HG03025 (cell line): ENCODE measurements around the gene ZNF383.
A peak's percentile ranks its signal among the peaks of the same experiment; 100 is the strongest.
"Not testable (repeated sequence)": the region's sequence is repeated elsewhere in the genome, so short reads cannot be mapped to it uniquely, and the experiment has no call there.

Experiments used
- ATAC-seq: cut with Tn5 transposase; IDR thresholded peaks from one replicate; pipeline ENCODE4 v1.9.1; 2021; ENCODE audit warnings: mild to moderate bottlenecking, moderate library complexity; ENCODE audit not compliant: unreplicated experiment, low FRiP score

ZNF383 gene

GRCh38 chr19:37217775-37218591 is at the start of gene ZNF383:
Gene ZNF383, plus strand, starts transcription at chr19:37218214. Its CDS starts 12,240 bp downstream, at chr19:37230454.
- peak; percentile 85 for ATAC-seq

- peak; percentile 94 for ATAC-seq
These were observed 45.3 kb upstream of the ZNF383 start, which contains the start of gene ZNF585A for GRCh38 chr19:37172368-37173366. Gene ZNF585A, minus strand, starts transcription at chr19:37172695. Its CDS starts 2,785 bp downstream, at chr19:37169910.

- ATAC-seq = not testable (repeated sequence)
These were observed 31.9 kb upstream of the ZNF383 start for GRCh38 chr19:37186071-37186470.

- not testable (repeated sequence) for ATAC-seq
These were observed 22.8 kb upstream of the ZNF383 start for GRCh38 chr19:37195248-37195647.

- ATAC-seq = not testable (repeated sequence)
These were observed 20.9 kb upstream of the ZNF383 start for GRCh38 chr19:37197115-37197514.

- no peak for ATAC-seq
These were observed 20.2 kb upstream of the ZNF383 start for GRCh38 chr19:37197768-37198167.

- no peak for ATAC-seq
These were observed 587 bp upstream of the ZNF383 start for GRCh38 chr19:37217480-37217774.

- no peak for ATAC-seq
These were observed 550 bp downstream of the ZNF383 start for GRCh38 chr19:37218592-37218935.

GRCh38 chr19:37220383-37220782 is 2.4 kb downstream of the ZNF383 start:
- ATAC-seq = no peak

GRCh38 chr19:37221136-37221535 is 3.1 kb downstream of the ZNF383 start:
- ATAC-seq = no peak

- ATAC-seq = no peak
These were observed 8.2 kb downstream of the ZNF383 start for GRCh38 chr19:37226248-37226647.

- no peak for ATAC-seq
These were observed 10.0 kb downstream of the ZNF383 start for GRCh38 chr19:37227996-37228395.

- ATAC-seq = no peak
These were observed 25.2 kb downstream of the ZNF383 start for GRCh38 chr19:37243206-37243632.

GRCh38 chr19:37251308-37252229 is 33.6 kb downstream of the ZNF383 start:
- no peak for ATAC-seq

GRCh38 chr19:37263028-37263427 is 45.0 kb downstream of the ZNF383 start:
- not testable (repeated sequence) for ATAC-seq

- ATAC-seq = not testable (repeated sequence)
These were observed 49.0 kb downstream of the ZNF383 start for GRCh38 chr19:37267005-37267404.

GRCh38 chr19:37267755-37268154 is 49.7 kb downstream of the ZNF383 start:
- ATAC-seq = not testable (repeated sequence)

- not testable (repeated sequence) for ATAC-seq
These were observed 62.6 kb downstream of the ZNF383 start for GRCh38 chr19:37280656-37281055.

- not testable (repeated sequence) for ATAC-seq
These were observed 66.0 kb downstream of the ZNF383 start for GRCh38 chr19:37284020-37284419.

GRCh38 chr19:37289229-37289628 is 71.2 kb downstream of the ZNF383 start:
- ATAC-seq = not testable (repeated sequence)
